Activated CD8-positive, alpha-beta memory T cell treated with anti-CD3 and anti-CD28 coated beads for 48 hours (primary cell): ENCODE results near the gene DMBX1.

Experiments used
- DNase-seq, 3 experiments: peaks; one replicate each; pipeline ENCODE4 v3.0.0-alpha.2; 2020; ENCODE audit warnings: low read depth in 2 of 3, low spot score in 2 of 3

The DMBX1 gene

GRCh38 chr1:46525253-46525983 is 35.8 kb downstream of the DMBX1 start:
- DNase-seq: no peak

- no peak for DNase-seq
Measured at GRCh38 chr1:46526013-46526690, 36.5 kb downstream of the DMBX1 start.

GRCh38 chr1:46526691-46527291 is 37.2 kb downstream of the DMBX1 start:
- DNase-seq: no peak

- DNase-seq: peak; percentile 44 to 61 (median 57)
Measured at GRCh38 chr1:46527474-46528296, 38.0 kb downstream of the DMBX1 start.

GRCh38 chr1:46528297-46528955 is 38.8 kb downstream of the DMBX1 start:
- DNase-seq: no peak

DNA sequence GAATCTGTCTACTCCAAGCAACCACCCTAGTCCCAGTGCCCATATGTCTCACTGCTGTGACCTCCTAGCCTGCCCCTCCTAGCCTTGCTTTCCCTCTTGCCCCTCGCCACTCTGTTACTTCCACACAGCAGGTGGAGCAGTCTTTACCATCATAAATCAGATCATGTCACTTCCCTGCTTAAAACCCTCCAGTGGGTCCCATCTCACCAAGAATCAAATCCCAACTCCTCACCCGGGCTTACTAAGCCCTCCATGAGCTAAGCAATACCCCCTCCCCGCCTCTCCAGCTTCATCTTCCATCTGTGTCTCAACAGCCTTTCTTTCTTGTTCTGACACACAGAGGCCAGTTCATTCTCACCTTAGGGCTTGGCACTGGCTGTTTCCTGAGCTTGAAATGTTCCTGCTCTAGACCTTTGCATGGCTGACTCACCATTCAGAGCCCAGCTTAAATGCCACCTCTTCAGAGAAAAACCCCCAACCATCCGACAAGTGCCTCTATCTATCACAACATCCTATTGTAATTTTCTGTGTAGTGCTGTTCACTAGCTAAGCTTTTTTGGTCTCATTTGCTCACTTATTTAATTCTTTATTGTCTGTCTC is 39.5 kb downstream of the DMBX1 start:
- no peak for DNase-seq

GRCh38 chr1:46530311-46530710 is 40.7 kb downstream of the DMBX1 start:
- no peak for DNase-seq

DNA sequence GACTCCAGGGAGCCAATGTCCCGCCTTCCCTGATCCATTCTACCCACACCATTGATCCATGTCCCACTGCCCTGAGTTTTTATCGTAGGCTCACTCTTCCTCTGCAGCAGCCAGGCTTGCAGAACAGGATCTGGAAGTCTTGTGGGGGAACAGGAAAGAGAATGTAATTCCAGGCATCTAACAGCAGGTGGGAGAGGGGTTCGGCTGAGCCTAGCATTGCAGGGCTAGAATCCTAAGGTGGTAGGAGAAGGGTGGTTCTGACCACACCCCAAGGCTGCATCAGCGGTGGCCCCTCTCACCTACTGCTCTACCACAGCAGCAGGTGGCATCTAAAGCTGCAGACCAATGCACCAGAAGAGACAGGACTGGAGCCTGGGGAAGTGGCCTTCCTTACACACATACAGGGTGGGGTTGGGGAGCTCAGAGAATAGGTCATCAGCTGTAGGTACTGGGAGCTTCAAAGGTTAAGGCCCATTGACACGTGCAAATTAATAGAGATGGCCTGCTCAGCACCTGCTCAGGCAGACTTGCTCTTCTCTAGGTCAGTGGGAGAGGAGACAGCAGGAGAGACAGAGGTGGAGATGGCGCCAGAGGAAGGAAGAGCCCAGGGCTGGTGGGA is 41.3 kb downstream of the DMBX1 start:
- DNase-seq: no peak

- DNase-seq: no peak
Measured at GRCh38 chr1:46532095-46532494, 42.5 kb downstream of the DMBX1 start.

DNA sequence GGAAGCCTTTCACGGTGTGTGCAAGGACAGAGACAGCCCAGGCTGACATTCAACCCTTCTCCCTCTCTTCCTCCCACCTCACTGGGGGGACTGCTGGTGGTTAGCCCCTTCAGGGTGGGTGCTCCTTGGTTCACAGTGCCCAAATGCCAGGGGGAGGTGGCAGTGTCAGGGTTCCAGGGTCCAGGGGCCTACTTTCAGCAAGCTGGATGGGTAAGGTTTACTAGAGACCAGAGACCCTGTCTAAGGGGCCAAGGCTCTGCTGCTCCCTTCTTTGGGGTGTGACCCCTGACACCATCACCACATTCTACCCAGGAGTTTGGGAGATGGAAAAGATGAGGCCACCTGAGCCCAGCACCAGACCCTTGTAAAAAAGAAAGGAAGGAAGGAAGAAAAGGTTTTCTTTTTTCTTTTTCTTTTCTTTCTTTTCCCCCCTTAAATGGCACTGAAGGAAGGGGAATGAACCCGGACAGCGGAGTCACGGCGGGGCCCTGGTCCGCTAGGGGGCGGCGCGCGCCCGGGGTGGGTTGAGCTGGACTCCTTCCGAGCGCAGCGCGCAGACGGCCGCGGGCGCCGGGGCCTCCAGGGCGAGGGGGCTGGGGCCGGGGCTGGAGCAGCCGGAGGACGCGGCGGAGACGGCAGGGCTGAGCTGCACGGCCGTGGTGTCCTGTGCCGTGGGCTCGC is 43.0 kb downstream of the DMBX1 start:
- peak; percentile 44 to 54 (median 49) for DNase-seq

DNA sequence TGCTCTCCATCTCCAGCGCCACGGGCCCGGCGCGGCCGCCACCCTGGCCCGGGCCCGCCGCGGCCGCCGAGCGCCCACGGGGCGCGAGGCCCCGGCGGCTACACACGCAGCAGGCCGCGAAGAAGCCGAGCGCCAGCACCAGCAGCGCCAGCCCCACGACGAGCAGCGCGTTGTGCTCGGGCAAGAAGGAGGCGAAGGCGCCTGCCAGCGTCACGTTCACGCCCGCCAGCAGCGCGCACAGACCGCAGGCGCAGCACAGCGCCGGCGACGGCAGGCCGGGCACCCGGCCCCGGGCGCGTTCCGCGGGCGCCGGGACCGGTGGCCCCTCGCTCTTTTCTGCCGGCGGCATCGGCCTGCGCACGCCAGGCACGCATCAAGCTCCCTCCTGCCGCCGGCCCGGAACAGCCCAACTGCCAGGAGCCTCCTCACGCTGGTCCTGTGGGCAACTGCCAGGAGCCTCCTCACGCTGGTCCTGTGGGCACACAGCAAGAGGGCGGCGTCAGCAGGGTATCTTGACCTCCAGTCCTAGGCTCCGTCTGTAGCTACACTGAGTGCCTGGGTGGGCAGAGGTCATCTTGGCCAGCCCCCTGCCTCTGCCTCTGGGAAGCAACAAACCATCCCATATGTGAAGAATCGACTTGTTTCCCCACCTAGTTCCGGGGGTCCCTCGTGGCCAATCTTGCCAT is 43.7 kb downstream of the DMBX1 start:
- DNase-seq: peak in 1 of 3 experiments; percentile 25

- DNase-seq: no peak
Measured at GRCh38 chr1:46535063-46535462, 45.4 kb downstream of the DMBX1 start.

GRCh38 chr1:46536527-46536926 is 46.9 kb downstream of the DMBX1 start:
- DNase-seq: no peak

DNA sequence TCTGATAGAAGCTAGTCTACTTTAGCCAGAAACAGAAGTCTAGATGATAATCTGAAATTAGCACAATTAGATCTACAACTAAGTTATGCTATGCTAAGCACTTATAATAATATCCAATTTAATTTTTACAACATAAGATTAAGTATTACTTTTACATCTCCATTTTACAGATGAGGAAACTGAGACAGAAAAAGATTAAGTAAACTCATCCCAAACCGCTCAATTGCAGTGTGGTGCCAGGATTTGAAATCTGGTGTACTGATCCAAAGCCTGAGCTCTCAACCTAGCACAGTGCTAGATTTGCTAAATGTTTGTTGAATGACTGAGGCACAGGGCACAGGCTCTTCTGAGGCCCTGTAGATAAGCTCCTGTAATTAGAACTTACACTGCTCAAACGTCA is 48.0 kb downstream of the DMBX1 start:
- DNase-seq: no peak

GRCh38 chr1:46538147-46538546 is 48.5 kb downstream of the DMBX1 start:
- no peak for DNase-seq
